H54 (cell line): ENCODE data around the gene PAFAH2.
"Not testable (repeated sequence)": the region's sequence is repeated elsewhere in the genome, so short reads cannot be mapped to it uniquely, and the experiment has no call there.

ENCODE experiments used
- DNase-seq: peaks from one replicate; pipeline ENCODE4 v3.0.0; 2011; ENCODE audit warnings: low spot score, mixed read lengths; ENCODE audit not compliant: insufficient read length
- FAIRE-seq: peaks from 3 replicates; lab custom pipeline; 2011; peaks lifted over from hg19 to GRCh38; lab: Jason Lieb, UNC
- POLR2A ChIP-seq: IDR thresholded peaks from 2 replicates; pipeline ENCODE4 v1.6.1; 2011; ENCODE audit warnings: low read depth, mild to moderate bottlenecking, low read length

PAFAH2 gene

GRCh38 chr1:25971066-25971810, 26.6 kb downstream of the PAFAH2 start:
- FAIRE-seq (no peak), DNase-seq (no peak)
- no peak for TF ChIP-seq POLR2A

- FAIRE-seq, result no peak
- DNase-seq, result no peak
- TF ChIP-seq POLR2A, result no peak
These were observed 30.6 kb downstream of the PAFAH2 start for GRCh38 chr1:25967308-25967707.

GRCh38 chr1:25959611-25960010, 38.3 kb downstream of the PAFAH2 start:
- no peak for TF ChIP-seq POLR2A
- FAIRE-seq (no peak), DNase-seq (no peak)

- FAIRE-seq (peak; percentile 87), DNase-seq (peak; percentile 60)
- no peak for TF ChIP-seq POLR2A
These were observed 39.4 kb downstream of the PAFAH2 start for GRCh38 chr1:25958465-25958864.

GRCh38 chr1:25955553-25955952, 42.3 kb downstream of the PAFAH2 start:
- no peak for DNase-seq
- TF ChIP-seq POLR2A, result no peak
- no peak for FAIRE-seq

GRCh38 chr1:25954282-25954938, 43.5 kb downstream of the PAFAH2 start:
- DNase-seq (no peak), FAIRE-seq (no peak)
- no peak for TF ChIP-seq POLR2A

- FAIRE-seq, result no peak
- TF ChIP-seq POLR2A, result no peak
- DNase-seq, result no peak
These were observed 44.9 kb downstream of the PAFAH2 start for GRCh38 chr1:25952841-25953401.

- no peak for FAIRE-seq
- no peak for TF ChIP-seq POLR2A
- DNase-seq, result no peak
These were observed 49.2 kb downstream of the PAFAH2 start for GRCh38 chr1:25948641-25949040.

- FAIRE-seq, result no peak
- TF ChIP-seq POLR2A, result no peak
These were observed 50.8 kb downstream of the PAFAH2 start for GRCh38 chr1:25947027-25947426.

GRCh38 chr1:25945761-25946160, 52.1 kb downstream of the PAFAH2 start:
- DNase-seq, result no peak
- no peak for FAIRE-seq
- no peak for TF ChIP-seq POLR2A

More at GRCh38 chr1:25947027-25947426, 50.8 kb downstream of the PAFAH2 start:
- DNase-seq, result no peak

GRCh38 chr1:25944986-25945385, 52.9 kb downstream of the PAFAH2 start:
- DNase-seq, result no peak
- FAIRE-seq, result no peak
- TF ChIP-seq POLR2A, result no peak

- not testable (repeated sequence) for DNase-seq, FAIRE-seq
These were observed 54.4 kb downstream of the PAFAH2 start for GRCh38 chr1:25943511-25943910.

GRCh38 chr1:25936947-25937346, 60.9 kb downstream of the PAFAH2 start:
- DNase-seq (no peak), FAIRE-seq (no peak)
- no peak for TF ChIP-seq POLR2A
